PC-9 (cell line): ENCODE measurements around the gene RBM39. TPM values are rescaled to one million over a fixed set of nuclear protein-coding genes. Genes with fewer than 3 reads are reported as not detected.

ENCODE experiments used
- BruUV-seq: library from RNA; stranded (reverse); fragments of 400-500 nt; replicated peaks from 2 replicates; lab custom pipeline; 2021; lab: Mats Ljungman, UMichigan
- CTCF ChIA-PET: fragments of 300-600 bp; sonication (Branson Sonifier 250); formaldehyde crosslinking; loops from one replicate; lab custom pipeline; 2022; ENCODE audit warnings: antibody characterized with exemption; lab: Charles Lee
- POLR2A ChIA-PET: fragments of 300-600 bp; sonication (Branson Sonifier 250); formaldehyde crosslinking; loops from one replicate; lab custom pipeline; 2022; ENCODE audit warnings: antibody characterized with exemption; ENCODE audit not compliant: unreplicated experiment; lab: Charles Lee
- DNase-seq, 2 experiments: peaks; one replicate each; pipeline versions ENCODE4 v3.0.0 to v3.0.0-alpha.2; 2015 to 2022; ENCODE audit warnings: mixed read lengths in 1 of 2
- H2AFZ ChIP-seq: fragments of 200-600 bp; sonication (generic); 2 replicates; pipeline ENCODE4 v1.8.1; 2017; ENCODE audit warnings: antibody characterized with exemption
- H3F3A ChIP-seq: fragments of 200-600 bp; sonication (generic); 2 replicates; pipeline ENCODE4 v1.8.1; 2017; ENCODE audit warnings: antibody characterized with exemption, mild to moderate bottlenecking, low read depth; ENCODE audit not compliant: insufficient read depth
- H3K27ac ChIP-seq: fragments of 200-600 bp; sonication (generic); 2 replicates; pipeline ENCODE4 v1.6.1; 2016; ENCODE audit warnings: mixed run types
- H3K27me3 ChIP-seq: fragments of 200-600 bp; sonication (generic); 2 replicates; pipeline ENCODE4 v1.6.1; 2016; ENCODE audit warnings: low read depth, mixed run types; ENCODE audit not compliant: insufficient read depth
- H3K36me3 ChIP-seq: fragments of 200-600 bp; sonication (generic); 2 replicates; pipeline ENCODE4 v1.6.1; 2016; ENCODE audit warnings: low read depth, mixed run types
- H3K4me1 ChIP-seq: fragments of 200-600 bp; sonication (generic); replicated peaks from 2 replicates; pipeline ENCODE4 v1.6.1; 2016; ENCODE audit warnings: mixed run types; ENCODE audit not compliant: insufficient read depth
- H3K4me2 ChIP-seq: fragments of 200-600 bp; sonication (generic); 2 replicates; pipeline ENCODE4 v1.6.1; 2017; ENCODE audit warnings: mixed run types
- H3K4me3 ChIP-seq: fragments of 200-600 bp; sonication (generic); 2 replicates; pipeline ENCODE4 v1.6.1; 2016; ENCODE audit warnings: mixed run types
- H3K79me2 ChIP-seq: fragments of 200-600 bp; sonication (generic); 2 replicates; pipeline ENCODE4 v1.6.1; 2017; ENCODE audit warnings: low read depth, mixed run types
- H3K9me2 ChIP-seq: fragments of 200-600 bp; sonication (generic); 2 replicates; pipeline ENCODE4 v1.8.1; 2017; ENCODE audit warnings: mild to moderate bottlenecking; ENCODE audit not compliant: insufficient read depth
- H3K9me3 ChIP-seq: fragments of 200-600 bp; sonication (generic); 2 replicates; pipeline ENCODE4 v1.8.1; 2016; ENCODE audit warnings: low read depth; ENCODE audit not compliant: insufficient read depth
- H4K20me1 ChIP-seq: fragments of 200-600 bp; sonication (generic); 2 replicates; pipeline ENCODE4 v1.8.1; 2017; ENCODE audit not compliant: insufficient read depth
- CTCF ChIP-seq: fragments of 200-600 bp; sonication (generic); conservative IDR thresholded peaks from 2 replicates; pipeline ENCODE4 v1.6.1; 2017; ENCODE audit warnings: mixed run types, antibody characterized with exemption, mild to moderate bottlenecking, moderate library complexity
- EZH2 ChIP-seq: fragments of 200-600 bp; sonication (generic); IDR thresholded peaks from 2 replicates; pipeline ENCODE4 v1.8.0; 2017; ENCODE audit warnings: antibody characterized with exemption, low read depth
- intact Hi-C: fragments of 100-400 bp; cut with micrococcal nuclease; formaldehyde crosslinking; loops from one replicate; pipeline ENCODE4 v1.10.0; 2022; ENCODE audit not compliant: unreplicated experiment
- total RNA-seq: library from RNA; stranded (reverse); gene quantifications from 2 replicates; pipeline ENCODE4 v1.2.3, GENCODE V29; 2021

The RBM39 gene
- total RNA-seq, 1 experiment from 2014 or later = 379 TPM

- no peak for DNase-seq
- TSS peak; percentile 96 for BruUV-seq
- TF ChIP-seq EZH2 (no peak), CTCF (0 out of 2 replicates have a peak, but pooled peaks have one; percentile 0)
- ChIA-PET POLR2A (interaction anchor here (0.6 to 1.8 kb wide), 24 partner anchors 8 to 918 kb away, joined by 3 to 65 read pairs (median 5); partner anchors contain the start of genes ERGIC3, NCOA6, PHF20 and SCAND1), CTCF (interaction anchor here (0.6 to 2.0 kb wide), 7 partner anchors 13 to 885 kb away, joined by 3 to 10 read pairs (median 5); partner anchors contain the start of genes PHF20 and SCAND1)
- Histone ChIP-seq H3K79me2 (peaks cover 54% of the 10 kb centered on the region), H3K4me2 (peak overlapping the region; percentile 86), H4K20me1 (peaks cover 34% of the 10 kb centered on the region), H3K4me1 (peaks cover 30% of the 10 kb centered on the region), H3F3A (peaks cover 36% of the 10 kb centered on the region), H3K27me3 (no peaks in the 10 kb centered on the region), H3K36me3 (peaks cover 32% of the 10 kb centered on the region), H3K9me2 (no peaks in the 10 kb centered on the region), H3K9me3 (no peaks in the 10 kb centered on the region), H3K4me3 (peak overlapping the region; percentile 94), H3K27ac (peak overlapping the region; percentile 76), H2AFZ (peak overlapping the region; percentile 77)
- intact Hi-C loops = loop anchor here (1.0 to 5.0 kb wide), 4 partner anchors 29 to 211 kb away; partner anchors contain the start of genes CPNE1, PHF20, RBM12 and SCAND1
Measured at GRCh38 chr20:35742741-35743523, 872 bp upstream of the RBM39 start.

GRCh38 chr20:35739294-35740163 is 2.5 kb downstream of the RBM39 start:
- peak overlapping the region; percentile 98 for H3K4me3 ChIP-seq
- no peaks in the 10 kb centered on the region for H3K27me3 ChIP-seq
- intact Hi-C loops = loop anchor here (1.0 to 5.0 kb wide), 2 partner anchors 8 to 77 kb away; partner anchors contain the start of genes CPNE1 and RBM12
- peaks cover 68% of the 10 kb centered on the region for H4K20me1 ChIP-seq
- no peaks in the 10 kb centered on the region for H3K9me2 ChIP-seq
- H3K27ac ChIP-seq = peak overlapping the region; percentile 96
- peaks cover 60% of the 10 kb centered on the region for H3F3A ChIP-seq
- ChIA-PET POLR2A (no interaction called here), CTCF (interaction anchor here (0.6 kb wide), 1 partner anchor 47 kb away, joined by 6 read pairs; no protein-coding TSS in a partner anchor)
- H3K36me3 ChIP-seq = peaks cover 62% of the 10 kb centered on the region
- no TSS peak for BruUV-seq
- peak overlapping the region; percentile 99 for H3K4me2 ChIP-seq
- H3K79me2 ChIP-seq = peaks cover 88% of the 10 kb centered on the region
- H3K9me3 ChIP-seq = no peaks in the 10 kb centered on the region
- H3K4me1 ChIP-seq = peaks cover 46% of the 10 kb centered on the region
- no peak overlapping the region for H2AFZ ChIP-seq
- peak in 1 of 2 experiments; percentile 35 for DNase-seq
- TF ChIP-seq EZH2 (no peak), CTCF (peak; percentile 45; the same call in 1 of the 2 replicates)
